ENCODE results near the gene SESN2.

- TF ChIP-seq ZNF274 (IDR thresholded peaks at IDR 0.05; ENCODE audit: low read depth, low read length): no peak
- TF ChIP-seq SUZ12 (IDR thresholded peaks at IDR 0.05; ENCODE audit: extremely low read depth, insufficient read depth, insufficient read length): no peak
These were observed 10.1 kb upstream of the SESN2 start for GRCh38 chr1:28249013-28249865.
